AG04450 (cell line): ENCODE results near the gene COL20A1. TPM values are rescaled to one million over a fixed set of nuclear protein-coding genes. Genes with fewer than 3 reads are reported as not detected.

Experiments used
- CTCF ChIA-PET: fragments of 300-600, 350-600 bp; formaldehyde crosslinking; extraction: SDS; loops from one replicate; lab custom pipeline; 2022; ENCODE audit warnings: antibody characterized with exemption, inconsistent platforms; lab: Charles Lee
- POLR2A ChIA-PET: fragments of 350-600 bp; formaldehyde crosslinking; extraction: SDS; loops from one replicate; lab custom pipeline; 2021; ENCODE audit warnings: antibody characterized with exemption, inconsistent platforms; lab: Yijun Ruan, JAX
- DNase-seq: peaks from one replicate; pipeline ENCODE4 v3.0.0-alpha.2; 2011; ENCODE audit warnings: low read depth, low spot score
- H3K27ac ChIP-seq: one replicate; pipeline ENCODE4 v1.5.1; 2012; ENCODE audit warnings: low read depth, low read length, control low read depth
- H3K27me3 ChIP-seq: one replicate; pipeline ENCODE4 v1.6.0; 2012; ENCODE audit warnings: low read length; ENCODE audit not compliant: control insufficient read depth, insufficient read depth
- H3K4me3 ChIP-seq: 2 replicates; pipeline ENCODE4 v1.5.1; 2011; ENCODE audit warnings: mild to moderate bottlenecking, low read depth, low read length, control low read depth
- H3K9me3 ChIP-seq: 2 replicates; pipeline ENCODE4 v1.5.1; 2012; ENCODE audit warnings: low read length; ENCODE audit not compliant: control insufficient read depth, insufficient read depth
- CTCF ChIP-seq: IDR thresholded peaks from 2 replicates; pipeline ENCODE4 v1.5.1; 2011; ENCODE audit warnings: low read depth, low read length, control low read depth, inconsistent platforms
- polyA plus RNA-seq: library from polyadenylated mRNA; depleted of rRNA; stranded (reverse); fragments of >200 nt; gene quantifications from 2 replicates; pipeline ENCODE4 v1.2.3, GENCODE V29; 2011

COL20A1 gene
- polyA plus RNA-seq, 1 experiment, result not detected

GRCh38 chr20:63315240-63315689 is 22.3 kb downstream of the COL20A1 start:
- TF ChIP-seq CTCF, result no peak
- no peak for DNase-seq
- Histone ChIP-seq H3K4me3 (no peak overlapping the region), H3K9me3 (no peaks in the 10 kb centered on the region), H3K27ac (no peak overlapping the region), H3K27me3 (peaks cover 5% of the 10 kb centered on the region)
- POLR2A ChIA-PET, result no interaction called here
- CTCF ChIA-PET, result no interaction called here

- ChIA-PET POLR2A (no interaction called here), CTCF (no interaction called here)
- H3K27me3 ChIP-seq, result peaks cover 12% of the 10 kb centered on the region
- no peak for DNase-seq
- TF ChIP-seq CTCF, result no peak
- H3K9me3 ChIP-seq, result no peaks in the 10 kb centered on the region
- no peak overlapping the region for H3K4me3 ChIP-seq
- no peak overlapping the region for H3K27ac ChIP-seq
Measured at GRCh38 chr20:63315731-63316491, 22.9 kb downstream of the COL20A1 start.

GRCh38 chr20:63316502-63316921 is 23.5 kb downstream of the COL20A1 start:
- H3K27ac ChIP-seq, result no peak overlapping the region
- ChIA-PET POLR2A (no interaction called here), CTCF (interaction anchor here (1.5 kb wide), 1 partner anchor 92 kb away, joined by 3 read pairs; no protein-coding TSS in a partner anchor)
- DNase-seq, result no peak
- no peak for TF ChIP-seq CTCF
- no peaks in the 10 kb centered on the region for H3K9me3 ChIP-seq
- H3K4me3 ChIP-seq, result no peak overlapping the region
- H3K27me3 ChIP-seq, result peaks cover 17% of the 10 kb centered on the region

GRCh38 chr20:63317061-63317460 is 24.1 kb downstream of the COL20A1 start:
- no peak for DNase-seq
- no peak for TF ChIP-seq CTCF
- POLR2A ChIA-PET, result no interaction called here
- Histone ChIP-seq H3K4me3 (no peak overlapping the region), H3K27ac (no peak overlapping the region), H3K27me3 (peaks cover 21% of the 10 kb centered on the region), H3K9me3 (no peaks in the 10 kb centered on the region)
- CTCF ChIA-PET, result interaction anchor here (0.6 to 1.5 kb wide), 3 partner anchors 9 to 92 kb away, joined by 3 to 7 read pairs (median 6); no protein-coding TSS in a partner anchor

- Histone ChIP-seq H3K27me3 (peaks cover 26% of the 10 kb centered on the region), H3K27ac (no peak overlapping the region), H3K9me3 (no peaks in the 10 kb centered on the region), H3K4me3 (no peak overlapping the region)
- TF ChIP-seq CTCF, result no peak
- DNase-seq, result no peak
- POLR2A ChIA-PET, result no interaction called here
- CTCF ChIA-PET, result interaction anchor here (0.6 to 1.5 kb wide), 3 partner anchors 9 to 93 kb away, joined by 3 to 7 read pairs (median 6); no protein-coding TSS in a partner anchor
Measured at GRCh38 chr20:63317601-63318291, 24.8 kb downstream of the COL20A1 start.
